ENCODE results near the gene CPVL.

CPVL gene

GRCh38 chr7:29043576-29043975, 102.8 kb downstream of the CPVL start:
- DNase-seq (ENCODE audit: low read depth) = no peak

- no peak for DNase-seq (ENCODE audit: low read depth)
Measured at GRCh38 chr7:29042824-29043231, 103.5 kb downstream of the CPVL start.

GRCh38 chr7:29041991-29042390, 104.3 kb downstream of the CPVL start:
- no peak for DNase-seq (ENCODE audit: low read depth)

GRCh38 chr7:29040579-29040925, 105.8 kb downstream of the CPVL start:
- DNase-seq (ENCODE audit: low read depth) = no peak

GRCh38 chr7:29039821-29040578, 106.3 kb downstream of the CPVL start:
- no peak for DNase-seq (ENCODE audit: low read depth)

GRCh38 chr7:29038463-29038862, 107.9 kb downstream of the CPVL start:
- no peak for DNase-seq (ENCODE audit: low read depth)

GRCh38 chr7:29035044-29035740, 111.1 kb downstream of the CPVL start:
- DNase-seq (ENCODE audit: low read depth) = no peak

GRCh38 chr7:29033584-29033983, 112.8 kb downstream of the CPVL start:
- no peak for DNase-seq (ENCODE audit: low read depth)

- DNase-seq (ENCODE audit: low read depth) = no peak
Measured at GRCh38 chr7:29032146-29032545, 114.2 kb downstream of the CPVL start.

GRCh38 chr7:29030781-29031275, 115.5 kb downstream of the CPVL start:
- DNase-seq (ENCODE audit: low read depth) = no peak

GRCh38 chr7:29022291-29022988, 123.9 kb downstream of the CPVL start:
- no peak for DNase-seq (ENCODE audit: low read depth)

GRCh38 chr7:29019896-29020295, 126.4 kb downstream of the CPVL start:
- no peak for DNase-seq (ENCODE audit: low read depth)

- DNase-seq (ENCODE audit: low read depth) = no peak
Measured at GRCh38 chr7:29019387-29019786, 127.0 kb downstream of the CPVL start.

- DNase-seq (ENCODE audit: low read depth) = no peak
Measured at GRCh38 chr7:29017713-29018112, 128.6 kb downstream of the CPVL start.

- DNase-seq (ENCODE audit: low read depth) = no peak
Measured at GRCh38 chr7:29014725-29015124, 131.6 kb downstream of the CPVL start.

GRCh38 chr7:29013931-29014330, 132.4 kb downstream of the CPVL start:
- no peak for DNase-seq (ENCODE audit: low read depth)

GRCh38 chr7:29013082-29013695, 133.1 kb downstream of the CPVL start:
- no peak for DNase-seq (ENCODE audit: low read depth)

GRCh38 chr7:29009947-29010346, 136.4 kb downstream of the CPVL start:
- DNase-seq (ENCODE audit: low read depth) = no peak

- no peak for DNase-seq (ENCODE audit: low read depth)
Measured at GRCh38 chr7:29008590-29008989, 137.7 kb downstream of the CPVL start.

- no peak for DNase-seq (ENCODE audit: low read depth)
Measured at GRCh38 chr7:29007127-29007526, 139.2 kb downstream of the CPVL start.

GRCh38 chr7:29005829-29006228, 140.5 kb downstream of the CPVL start:
- DNase-seq (ENCODE audit: low read depth) = no peak

- DNase-seq (ENCODE audit: low read depth) = no peak
Measured at GRCh38 chr7:29005406-29005805, 140.9 kb downstream of the CPVL start.

- DNase-seq (ENCODE audit: low read depth) = no peak
Measured at GRCh38 chr7:29003703-29004102, 142.6 kb downstream of the CPVL start.

Measured in stimulated activated CD8-positive, alpha-beta memory T cell treated with anti-CD3 and anti-CD28 coated beads, Interleukin-15, amount 100 ng/mL, for 1 hour (primary cell).